Measurements from ENCODE around the gene GNRH2. TPM values are rescaled to one million over a fixed set of nuclear protein-coding genes. Genes with fewer than 3 reads are reported as not detected.

Gene GNRH2
- polyA plus RNA-seq, 1 donor, result 1.2 TPM

Other genes with a start within 250 kb of the GNRH2 start
- 28.6 TPM for gene CPXM1, start 243.0 kb upstream of the GNRH2 start, polyA plus RNA-seq
- gene C20orf141, start 228.6 kb upstream of the GNRH2 start, polyA plus RNA-seq, result not detected
- gene TMEM239, start 227.3 kb upstream of the GNRH2 start, polyA plus RNA-seq, result 0.01 TPM
- gene PCED1A, start 203.0 kb upstream of the GNRH2 start, polyA plus RNA-seq, result 43.4 TPM
- gene VPS16, start 202.9 kb upstream of the GNRH2 start, polyA plus RNA-seq, result 33.5 TPM
- 52.7 TPM for gene PTPRA, start 170.1 kb upstream of the GNRH2 start, polyA plus RNA-seq
- 60.8 TPM for gene MRPS26, start 2.4 kb downstream of the GNRH2 start, polyA plus RNA-seq
- 5.2 TPM for gene OXT, start 28.0 kb downstream of the GNRH2 start, polyA plus RNA-seq
- 0.49 TPM for gene AVP, start 41.1 kb downstream of the GNRH2 start, polyA plus RNA-seq
- 16.4 TPM for gene FASTKD5, start 116.2 kb downstream of the GNRH2 start, polyA plus RNA-seq
- 5.5 TPM for gene UBOX5, start 116.2 kb downstream of the GNRH2 start, polyA plus RNA-seq
- gene LZTS3, start 129.9 kb downstream of the GNRH2 start, polyA plus RNA-seq, result 17.1 TPM
- gene DDRGK1, start 161.1 kb downstream of the GNRH2 start, polyA plus RNA-seq, result 77.0 TPM
- gene ITPA, start 165.9 kb downstream of the GNRH2 start, polyA plus RNA-seq, result 64.6 TPM
- gene SLC4A11, start 195.6 kb downstream of the GNRH2 start, polyA plus RNA-seq, result 0.36 TPM